A673 (cell line): ENCODE data around the gene ASPM. TPM values are rescaled to one million over a fixed set of nuclear protein-coding genes. Genes with fewer than 3 reads are reported as not detected.

Experiments
- Bru-seq: library from RNA; stranded (reverse); fragments of 400-500 nt; gene quantifications from one replicate; lab custom pipeline; 2021; lab: Mats Ljungman, UMichigan
- BruChase-seq, 2 experiments: library from RNA; stranded (reverse); fragments of 400-500 nt; gene quantifications; one replicate each; lab custom pipeline; 2021; lab: Mats Ljungman, UMichigan
- BruUV-seq: library from RNA; stranded (reverse); fragments of 400-500 nt; replicated peaks from 2 replicates; lab custom pipeline; 2021; lab: Mats Ljungman, UMichigan
- CTCF ChIA-PET: fragments of 300-600 bp; sonication (Branson Sonifier 250); formaldehyde crosslinking; loops from one replicate; lab custom pipeline; 2022; ENCODE audit warnings: antibody characterized with exemption; lab: Charles Lee
- POLR2A ChIA-PET: fragments of 300-600 bp; sonication (Branson Sonifier 250); formaldehyde crosslinking; loops from one replicate; lab custom pipeline; 2022; ENCODE audit warnings: antibody characterized with exemption; ENCODE audit not compliant: low non-redundant PET; lab: Charles Lee
- DNase-seq: peaks from one replicate; pipeline ENCODE4 v3.0.0-alpha.2; 2015; ENCODE audit warnings: low spot score
- H3K27ac ChIP-seq: fragments of 200-600 bp; sonication (generic); 2 replicates; pipeline ENCODE4 v1.5.1; 2016; ENCODE audit warnings: mixed run types, low read depth, mild to moderate bottlenecking, mixed read lengths, antibody characterized with exemption, low read length; ENCODE audit not compliant: poor library complexity, severe bottlenecking
- H3K27me3 ChIP-seq: fragments of 200-600 bp; sonication (generic); replicated peaks from 2 replicates; pipeline ENCODE4 v1.6.1; 2017; ENCODE audit warnings: mixed run types, low read depth, mild to moderate bottlenecking, mixed read lengths, antibody characterized with exemption, low read length; ENCODE audit not compliant: insufficient read depth, poor library complexity
- H3K36me3 ChIP-seq: fragments of 200-600 bp; sonication (generic); 2 replicates; pipeline ENCODE4 v1.6.1; 2016; ENCODE audit warnings: mixed run types, mild to moderate bottlenecking, mixed read lengths, antibody characterized with exemption, low read length; ENCODE audit not compliant: insufficient read depth, poor library complexity, severe bottlenecking
- H3K4me1 ChIP-seq: fragments of 200-600 bp; sonication (generic); 2 replicates; pipeline ENCODE4 v1.6.1; 2017; ENCODE audit warnings: mixed run types, mild to moderate bottlenecking, mixed read lengths, antibody characterized with exemption, low read length; ENCODE audit not compliant: insufficient read depth, poor library complexity, severe bottlenecking
- H3K4me3 ChIP-seq: fragments of 200-600 bp; sonication (generic); 2 replicates; pipeline ENCODE4 v1.5.1; 2016; ENCODE audit warnings: low read depth, mixed run types, mild to moderate bottlenecking, mixed read lengths, low read length; ENCODE audit not compliant: poor library complexity, severe bottlenecking
- H3K9me3 ChIP-seq: fragments of 200-600 bp; sonication (generic); 2 replicates; pipeline ENCODE4 v1.6.1; 2016; ENCODE audit warnings: mixed run types, low read depth, mild to moderate bottlenecking, mixed read lengths, antibody characterized with exemption, low read length; ENCODE audit not compliant: poor library complexity, severe bottlenecking
- EZH2 ChIP-seq: fragments of 200-600 bp; sonication (generic); IDR thresholded peaks from 2 replicates; pipeline ENCODE4 v1.6.1; 2017; ENCODE audit warnings: borderline replicate concordance, low read depth, mild to moderate bottlenecking, mixed read lengths, antibody characterized with exemption, low read length; ENCODE audit not compliant: poor library complexity, severe bottlenecking
- intact Hi-C: fragments of 100-400 bp; cut with micrococcal nuclease; formaldehyde crosslinking; loops from one replicate; pipeline ENCODE4 v1.10.0; 2022; ENCODE audit not compliant: unreplicated experiment
- long read RNA-seq: library from polyadenylated mRNA; stranded (forward); transcript quantifications from one replicate; pipeline ENCODE4 v2.0.0, GENCODE V29; 2022
- total RNA-seq: library from RNA; stranded (reverse); gene quantifications from 2 replicates; pipeline ENCODE4 v1.2.3, GENCODE V29; 2021
- TF ChIP-seq, protein P1 (sequence below): fragments of 300-800, 200-600 bp; sonication (generic); conservative IDR thresholded peaks from 2 replicates; pipeline ENCODE4 v1.5.1; 2017; ENCODE audit warnings: low read depth, mild to moderate bottlenecking, antibody characterized with exemption, low read length, moderate library complexity, mixed read lengths

Gene ASPM, protein sequence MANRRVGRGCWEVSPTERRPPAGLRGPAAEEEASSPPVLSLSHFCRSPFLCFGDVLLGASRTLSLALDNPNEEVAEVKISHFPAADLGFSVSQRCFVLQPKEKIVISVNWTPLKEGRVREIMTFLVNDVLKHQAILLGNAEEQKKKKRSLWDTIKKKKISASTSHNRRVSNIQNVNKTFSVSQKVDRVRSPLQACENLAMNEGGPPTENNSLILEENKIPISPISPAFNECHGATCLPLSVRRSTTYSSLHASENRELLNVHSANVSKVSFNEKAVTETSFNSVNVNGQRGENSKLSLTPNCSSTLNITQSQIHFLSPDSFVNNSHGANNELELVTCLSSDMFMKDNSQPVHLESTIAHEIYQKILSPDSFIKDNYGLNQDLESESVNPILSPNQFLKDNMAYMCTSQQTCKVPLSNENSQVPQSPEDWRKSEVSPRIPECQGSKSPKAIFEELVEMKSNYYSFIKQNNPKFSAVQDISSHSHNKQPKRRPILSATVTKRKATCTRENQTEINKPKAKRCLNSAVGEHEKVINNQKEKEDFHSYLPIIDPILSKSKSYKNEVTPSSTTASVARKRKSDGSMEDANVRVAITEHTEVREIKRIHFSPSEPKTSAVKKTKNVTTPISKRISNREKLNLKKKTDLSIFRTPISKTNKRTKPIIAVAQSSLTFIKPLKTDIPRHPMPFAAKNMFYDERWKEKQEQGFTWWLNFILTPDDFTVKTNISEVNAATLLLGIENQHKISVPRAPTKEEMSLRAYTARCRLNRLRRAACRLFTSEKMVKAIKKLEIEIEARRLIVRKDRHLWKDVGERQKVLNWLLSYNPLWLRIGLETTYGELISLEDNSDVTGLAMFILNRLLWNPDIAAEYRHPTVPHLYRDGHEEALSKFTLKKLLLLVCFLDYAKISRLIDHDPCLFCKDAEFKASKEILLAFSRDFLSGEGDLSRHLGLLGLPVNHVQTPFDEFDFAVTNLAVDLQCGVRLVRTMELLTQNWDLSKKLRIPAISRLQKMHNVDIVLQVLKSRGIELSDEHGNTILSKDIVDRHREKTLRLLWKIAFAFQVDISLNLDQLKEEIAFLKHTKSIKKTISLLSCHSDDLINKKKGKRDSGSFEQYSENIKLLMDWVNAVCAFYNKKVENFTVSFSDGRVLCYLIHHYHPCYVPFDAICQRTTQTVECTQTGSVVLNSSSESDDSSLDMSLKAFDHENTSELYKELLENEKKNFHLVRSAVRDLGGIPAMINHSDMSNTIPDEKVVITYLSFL (N-terminal part only)
- total RNA-seq (72.2 and 78.5 TPM in 2 replicates), Bru-seq, nascent RNA (percentile 97 among the genes with signal in this experiment), BruChase-seq, experiment 1, labeled RNA remaining after a 2-hour chase (percentile 96 among the genes with signal in this experiment), BruChase-seq, experiment 2, labeled RNA remaining after a 6-hour chase (percentile 97 among the genes with signal in this experiment)
- long read RNA-seq, full-length matches to known transcripts: 6 of 30 reads
- long read RNA-seq, partial matches to known transcripts: 18 of 30 reads
- long read RNA-seq, other reads (novel, unspliced or antisense): 6 of 30 reads

DNA sequence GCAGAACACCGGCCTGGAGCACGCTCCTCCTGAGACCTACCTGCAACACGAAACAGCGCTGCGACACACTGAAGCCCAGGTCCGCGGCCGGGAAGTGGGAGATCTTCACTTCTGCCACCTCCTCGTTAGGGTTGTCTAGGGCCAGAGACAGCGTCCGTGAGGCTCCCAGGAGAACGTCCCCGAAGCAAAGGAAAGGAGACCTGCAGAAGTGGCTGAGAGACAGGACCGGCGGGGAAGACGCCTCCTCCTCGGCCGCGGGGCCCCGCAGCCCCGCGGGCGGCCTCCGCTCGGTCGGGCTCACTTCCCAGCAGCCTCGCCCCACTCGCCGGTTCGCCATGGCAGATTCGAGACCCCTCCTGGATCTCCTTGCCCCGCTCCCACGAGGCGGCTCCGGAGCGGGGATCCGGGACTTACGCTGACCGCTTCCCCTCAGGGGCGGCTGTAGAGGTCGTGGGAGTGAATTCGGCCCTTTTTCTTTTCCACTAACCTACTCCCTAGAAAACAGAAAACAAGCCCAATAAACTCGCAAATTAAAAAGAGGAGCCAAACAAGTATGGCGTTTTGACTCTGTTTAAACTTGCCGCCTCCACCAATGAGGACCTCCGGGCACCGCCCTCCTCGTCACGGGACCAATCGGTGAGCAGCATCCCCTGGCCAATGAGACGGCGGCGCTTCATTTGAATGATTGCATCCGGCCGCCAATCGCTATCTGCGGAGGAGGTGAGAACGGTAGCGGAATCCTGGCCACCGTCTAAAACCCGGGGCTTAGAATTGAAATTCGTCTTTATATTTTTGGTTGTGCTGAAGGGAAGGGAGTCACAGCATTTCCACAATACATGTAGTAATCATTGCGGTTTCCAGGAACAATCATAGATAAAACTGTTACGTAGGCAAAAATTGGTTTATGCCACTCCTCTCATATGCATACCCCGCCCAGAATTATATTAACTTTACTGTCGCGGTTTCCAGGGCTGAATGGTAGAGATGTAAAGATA lies at the start of gene ASPM:
TSS of gene ASPM (minus strand) at position 569 of the 995 bp plus-strand sequence. CDS start at position 337, 232 bp downstream.
- POLR2A ChIA-PET: no interaction called here
- DNase-seq: peak; percentile 98
- BruUV-seq: TSS peak; percentile 57
- H3K4me3 ChIP-seq: peak within 1 kb of the TSS; percentile 71
- no peaks in the 10 kb centered on the region for H3K9me3 ChIP-seq
- intact Hi-C loops: no loop called here
- TF ChIP-seq EZH2: no peak
- TF ChIP-seq, protein P1, sequence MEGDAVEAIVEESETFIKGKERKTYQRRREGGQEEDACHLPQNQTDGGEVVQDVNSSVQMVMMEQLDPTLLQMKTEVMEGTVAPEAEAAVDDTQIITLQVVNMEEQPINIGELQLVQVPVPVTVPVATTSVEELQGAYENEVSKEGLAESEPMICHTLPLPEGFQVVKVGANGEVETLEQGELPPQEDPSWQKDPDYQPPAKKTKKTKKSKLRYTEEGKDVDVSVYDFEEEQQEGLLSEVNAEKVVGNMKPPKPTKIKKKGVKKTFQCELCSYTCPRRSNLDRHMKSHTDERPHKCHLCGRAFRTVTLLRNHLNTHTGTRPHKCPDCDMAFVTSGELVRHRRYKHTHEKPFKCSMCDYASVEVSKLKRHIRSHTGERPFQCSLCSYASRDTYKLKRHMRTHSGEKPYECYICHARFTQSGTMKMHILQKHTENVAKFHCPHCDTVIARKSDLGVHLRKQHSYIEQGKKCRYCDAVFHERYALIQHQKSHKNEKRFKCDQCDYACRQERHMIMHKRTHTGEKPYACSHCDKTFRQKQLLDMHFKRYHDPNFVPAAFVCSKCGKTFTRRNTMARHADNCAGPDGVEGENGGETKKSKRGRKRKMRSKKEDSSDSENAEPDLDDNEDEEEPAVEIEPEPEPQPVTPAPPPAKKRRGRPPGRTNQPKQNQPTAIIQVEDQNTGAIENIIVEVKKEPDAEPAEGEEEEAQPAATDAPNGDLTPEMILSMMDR: no peak
- CTCF ChIA-PET: no interaction called here
- H3K36me3 ChIP-seq: peaks cover 32% of the 10 kb centered on the region
- peak within 1 kb of the TSS; percentile 87 for H3K27ac ChIP-seq
- no peaks in the 10 kb centered on the region for H3K27me3 ChIP-seq
- peaks cover 26% of the 10 kb centered on the region for H3K4me1 ChIP-seq

DNA sequence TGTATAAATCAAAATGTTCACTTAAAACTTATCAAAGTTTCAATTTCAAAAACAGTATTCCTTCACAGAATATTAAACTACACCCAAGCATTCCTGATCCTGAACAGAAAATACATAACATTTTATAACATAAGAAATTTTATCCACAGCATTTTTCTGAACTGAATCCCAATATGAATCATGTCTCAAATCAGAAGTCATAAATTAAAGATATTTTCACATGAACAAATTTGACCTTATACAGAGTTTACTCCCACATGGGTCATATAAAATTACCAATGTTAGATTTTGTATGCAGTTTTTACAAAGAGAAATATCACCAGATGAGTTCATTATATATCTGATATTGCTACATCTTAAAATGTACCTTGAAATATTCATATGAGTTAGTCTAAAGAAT lies 48.6 kb upstream of the ASPM start:
- BruUV-seq: no TSS peak
- Histone ChIP-seq H3K27ac (no peak overlapping the region), H3K27me3 (no peaks in the 10 kb centered on the region), H3K36me3 (no peaks in the 10 kb centered on the region), H3K4me1 (peaks cover 11% of the 10 kb centered on the region), H3K4me3 (no peak overlapping the region), H3K9me3 (no peaks in the 10 kb centered on the region)
- POLR2A ChIA-PET: no interaction called here
- intact Hi-C loops: no loop called here
- TF ChIP-seq, protein P1: no peak
- no peak for TF ChIP-seq EZH2
- DNase-seq: no peak
- CTCF ChIA-PET: no interaction called here
